ENCODE data around the gene GSTM5. TPM values are rescaled to one million over a fixed set of nuclear protein-coding genes. Genes with fewer than 3 reads are reported as not detected.

Gene GSTM5
- total RNA-seq, 1 donor from 2014 or later, result 32.8 TPM

DNA sequence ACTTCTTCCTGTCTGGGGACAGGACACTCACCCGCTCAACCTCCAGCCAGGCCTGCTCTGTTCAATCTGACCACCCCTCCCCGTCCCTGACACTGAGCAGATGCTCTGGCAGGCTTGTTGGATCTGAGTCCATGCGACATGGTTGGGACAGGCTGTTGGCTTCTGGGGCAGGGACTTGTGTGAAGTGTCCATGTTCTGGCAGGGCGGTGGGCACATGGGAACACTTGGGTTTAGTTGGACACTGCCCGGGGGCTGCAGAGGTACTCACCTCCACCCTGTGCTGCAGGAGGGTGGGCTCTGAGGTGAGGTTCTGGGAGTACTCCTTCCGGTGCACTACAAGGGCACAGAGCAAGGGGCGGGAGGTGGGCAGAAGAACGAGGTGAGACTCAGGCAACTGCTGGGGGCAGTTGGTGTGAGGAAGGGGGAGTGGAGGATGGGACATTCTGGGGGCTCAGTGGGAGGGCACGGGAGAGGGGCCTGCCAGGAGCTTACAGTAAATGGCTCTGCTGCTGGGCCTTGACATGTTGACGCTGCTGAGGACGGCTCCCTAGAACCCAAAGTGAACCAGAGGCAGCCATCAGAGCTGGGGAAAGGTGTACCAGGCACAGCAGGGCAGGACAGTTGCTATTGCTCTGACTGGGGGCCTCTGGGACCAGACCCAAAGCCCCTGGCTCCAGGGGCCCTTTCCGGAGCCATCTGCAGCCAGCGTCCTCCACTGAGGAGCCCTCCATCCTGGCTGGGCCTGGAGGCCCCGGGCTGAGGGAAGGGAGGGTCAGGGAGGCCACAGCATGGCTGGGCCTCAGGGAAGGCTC, 49.4 kb downstream of the GSTM5 start:
- no peak for DNase-seq (ENCODE audit: low spot score)

DNA sequence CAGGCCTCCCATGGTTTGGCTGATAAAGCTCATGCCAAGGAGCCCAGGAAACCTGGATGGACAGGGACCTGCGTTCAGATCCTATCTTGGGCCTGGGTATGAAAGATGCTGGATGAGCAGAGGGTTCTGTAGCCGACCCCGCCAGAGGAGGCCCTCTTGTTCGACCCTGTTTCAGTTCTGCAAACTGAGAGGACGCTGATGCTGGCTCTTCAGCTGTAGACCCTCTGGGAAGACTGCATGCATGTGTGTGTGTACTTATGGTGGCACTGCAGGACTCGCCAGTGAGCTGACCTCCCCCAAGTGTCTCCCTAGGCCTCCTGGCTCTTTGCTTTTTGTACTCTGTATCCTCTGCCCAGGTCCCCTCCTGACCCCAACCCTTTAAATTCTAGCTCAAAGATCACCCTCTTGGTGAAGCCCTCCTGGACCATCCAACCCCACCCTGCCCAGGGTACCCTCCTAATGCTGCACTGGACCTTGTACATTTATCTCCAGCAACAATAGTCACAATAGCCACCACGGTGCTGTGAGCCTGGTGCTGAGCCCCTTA, 50.1 kb downstream of the GSTM5 start:
- no peak for DNase-seq (ENCODE audit: low spot score)

DNA sequence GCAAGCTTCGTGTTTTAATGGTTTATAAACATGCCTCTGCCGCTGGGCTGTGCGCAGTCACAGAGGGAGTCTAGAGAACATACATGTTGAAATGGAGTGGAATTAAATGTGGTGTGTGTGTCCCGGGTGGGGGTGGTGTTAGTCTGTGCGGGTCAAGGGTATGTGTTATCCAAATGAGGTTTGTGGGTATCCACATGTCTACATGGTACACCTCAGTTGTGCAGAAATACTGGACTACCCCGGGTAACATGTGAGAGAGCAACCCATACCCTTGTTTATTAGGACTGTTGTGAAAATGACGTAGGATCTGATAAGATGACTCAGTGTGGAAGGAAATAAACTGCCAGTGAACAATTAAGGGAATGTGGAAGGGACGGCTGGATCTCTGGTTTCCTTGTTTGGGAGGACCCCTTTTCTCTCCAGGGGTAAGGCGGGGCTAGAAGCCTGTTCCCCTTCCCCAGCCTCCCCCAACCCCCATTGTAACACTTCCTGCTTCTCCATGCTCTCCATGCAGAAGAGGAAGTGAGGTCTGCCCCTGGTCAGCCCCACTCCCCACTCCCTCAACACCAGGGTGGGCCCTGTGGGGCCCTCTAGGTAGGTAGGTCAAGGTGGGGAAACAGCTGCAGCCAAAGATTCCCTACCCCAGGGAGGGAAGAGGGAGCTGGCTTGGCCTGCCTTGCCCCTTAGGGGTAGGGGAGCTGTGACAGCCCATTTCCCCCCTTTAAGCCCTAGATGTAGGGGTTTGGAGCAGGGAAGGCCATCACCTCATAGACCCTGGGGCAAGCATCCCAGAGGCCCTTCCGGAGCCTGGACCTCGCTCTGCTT, 51.0 kb downstream of the GSTM5 start:
- no peak for DNase-seq (ENCODE audit: low spot score)

DNA sequence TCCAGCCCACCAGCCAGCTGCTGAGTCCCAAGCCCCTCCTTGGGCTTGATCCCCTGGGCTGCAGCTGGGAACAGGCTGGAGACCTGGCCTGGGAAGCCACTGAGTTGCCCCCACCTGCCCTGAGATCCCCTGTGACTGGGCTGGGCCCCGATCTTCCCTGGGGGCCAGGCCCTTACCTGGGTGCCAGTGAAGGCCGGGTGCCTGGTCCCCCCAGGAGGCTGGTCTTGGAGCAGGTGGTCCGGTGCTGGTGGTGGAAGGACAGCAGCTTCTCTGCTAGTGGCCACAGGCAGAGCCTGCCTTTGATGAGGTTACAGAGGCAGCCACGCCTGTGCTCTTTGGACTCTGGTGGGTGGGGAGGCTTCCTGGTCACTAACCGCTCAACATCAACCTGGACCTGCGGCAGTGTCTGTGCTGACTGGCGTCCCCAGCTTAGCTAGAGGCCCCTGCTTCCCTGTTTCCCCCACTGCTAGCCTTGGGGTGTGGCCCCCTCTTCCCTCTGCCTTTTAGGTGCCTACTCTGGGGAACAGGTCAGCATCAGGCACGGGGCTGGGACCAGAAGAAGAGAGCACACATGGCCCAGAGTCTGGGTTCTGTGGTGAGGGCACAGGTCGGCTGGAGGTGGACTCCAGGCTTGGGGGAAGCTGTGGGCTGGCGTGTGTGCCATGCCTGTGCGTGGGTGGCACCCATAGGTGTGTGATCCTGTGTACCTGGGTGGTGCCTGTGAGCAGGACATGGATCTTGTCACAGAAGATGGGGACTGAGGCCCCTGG, 51.8 kb downstream of the GSTM5 start, which contains the start of gene EPS8L3:
Gene EPS8L3, minus strand, starts transcription at position 278 of the 770 bp plus-strand sequence. CDS start 2,174 bp downstream, outside the sequence.
- DNase-seq (ENCODE audit: low spot score), result peak; percentile 86

- no peak for DNase-seq (ENCODE audit: low spot score)
These were observed 52.8 kb downstream of the GSTM5 start for GRCh38 chr1:109764561-109765482.

- no peak for DNase-seq (ENCODE audit: low spot score)
These were observed 53.4 kb downstream of the GSTM5 start for GRCh38 chr1:109765483-109765815.

DNA sequence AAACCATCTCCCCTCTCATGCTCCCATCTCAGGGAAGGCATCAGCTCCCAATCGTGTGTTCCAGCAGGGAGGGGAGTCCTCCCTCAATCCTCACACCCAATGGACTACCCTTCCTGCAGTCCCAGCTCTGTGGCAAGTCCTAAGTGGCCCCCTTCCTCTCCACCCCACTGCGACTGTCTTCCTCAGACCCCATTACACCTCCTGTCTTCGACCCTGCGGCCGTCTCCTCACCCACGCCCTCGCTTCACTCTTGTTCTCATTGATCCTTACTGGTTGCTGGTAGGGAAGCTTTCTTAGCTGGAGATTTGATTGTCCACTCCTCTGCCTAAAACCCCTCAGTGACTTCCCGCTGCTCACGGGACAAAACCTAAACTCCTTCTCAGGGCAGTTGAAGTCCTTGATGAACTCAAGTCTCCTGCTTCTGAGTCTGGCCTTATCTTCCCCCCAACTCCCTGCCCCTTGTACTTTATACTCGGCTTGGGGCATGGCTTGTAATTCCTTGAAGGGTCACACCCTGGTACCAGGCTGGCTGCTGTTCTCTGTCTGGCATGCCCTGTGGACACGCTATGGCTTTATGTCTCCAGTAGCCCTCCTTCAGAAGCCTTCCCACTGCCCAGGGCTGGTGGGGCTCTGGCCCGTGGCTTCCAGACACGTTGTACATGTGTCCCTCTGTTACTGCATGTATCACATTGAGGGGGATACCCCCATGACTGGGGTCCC, 54.0 kb downstream of the GSTM5 start:
- DNase-seq (ENCODE audit: low spot score), result peak; percentile 52

GRCh38 chr1:109766991-109767636, 55.1 kb downstream of the GSTM5 start:
- DNase-seq (ENCODE audit: low spot score), result peak; percentile 68

Other genes with a start within 250 kb of the GSTM5 start
- 3.1 TPM for gene SYPL2, start 245.7 kb upstream of the GSTM5 start, total RNA-seq
- gene ATXN7L2, start 228.3 kb upstream of the GSTM5 start, total RNA-seq, result 5.4 TPM
- 18.5 TPM for gene CYB561D1, start 218.2 kb upstream of the GSTM5 start, total RNA-seq
- 15.6 TPM for gene AMIGO1, start 202.5 kb upstream of the GSTM5 start, total RNA-seq
- 0.29 TPM for gene GPR61, start 172.4 kb upstream of the GSTM5 start, total RNA-seq
- 6.7 TPM for gene GNAI3, start 163.6 kb upstream of the GSTM5 start, total RNA-seq
- gene GNAT2, start 92.6 kb upstream of the GSTM5 start, total RNA-seq, result not detected
- 171 TPM for gene AMPD2, start 92.4 kb upstream of the GSTM5 start, total RNA-seq
- 44.1 TPM for gene GSTM4, start 56.2 kb upstream of the GSTM5 start, total RNA-seq
- 69.9 TPM for gene GSTM2, start 44.2 kb upstream of the GSTM5 start, total RNA-seq
- 0.40 TPM for gene GSTM1, start 24.4 kb upstream of the GSTM5 start, total RNA-seq
- 40.6 TPM for gene GSTM3, start 28.8 kb downstream of the GSTM5 start, total RNA-seq
- gene EPS8L3, start 51.7 kb downstream of the GSTM5 start, total RNA-seq, result 459 TPM
- gene CSF1, start 198.6 kb downstream of the GSTM5 start, total RNA-seq, result 184 TPM

Data from mucosa of gallbladder (tissue), 1 donor.